Prostate gland (tissue), 2 donors: ENCODE measurements around the gene KCND2. TPM values are rescaled to one million over a fixed set of nuclear protein-coding genes. Genes with fewer than 3 reads are reported as not detected.

Experiments
- DNase-seq: peaks from one replicate; pipeline ENCODE4 v3.0.0-alpha.2; 2019; ENCODE audit warnings: low spot score
- H3K27ac ChIP-seq, 2 donors: fragments of 200-600 bp; sonication (generic); 2 replicates each; pipeline ENCODE4 v1.5.1; 2017 to 2019
- H3K27me3 ChIP-seq: fragments of 200-600 bp; sonication (generic); replicated peaks from 2 replicates; pipeline ENCODE4 v1.5.1; 2019; ENCODE audit not compliant: insufficient read depth
- H3K36me3 ChIP-seq, 2 donors: fragments of 200-600 bp; sonication (generic); 1 replicate in 1 of 2; 2 replicates in 1 of 2; pipeline versions ENCODE4 v1.5.1 to v1.8.1; 2017 to 2019
- H3K4me1 ChIP-seq: fragments of 200-600 bp; sonication (generic); replicated peaks from 2 replicates; pipeline ENCODE4 v1.5.1; 2019
- H3K4me3 ChIP-seq, 2 donors: fragments of 200-600 bp; sonication (generic); 2 replicates each; pipeline ENCODE4 v1.5.1; 2017 to 2019
- H3K9me3 ChIP-seq: fragments of 200-600 bp; sonication (generic); 2 replicates; pipeline ENCODE4 v1.5.1; 2017
- POLR2A ChIP-seq: fragments of 450-650 bp; IDR thresholded peaks from one replicate; pipeline ENCODE4 v1.6.1; 2016; ENCODE audit warnings: antibody characterized with exemption, mild to moderate bottlenecking
- POLR2AphosphoS5 ChIP-seq: sonication (generic); formaldehyde crosslinking; IDR thresholded peaks from one replicate; pipeline ENCODE4 v1.6.1; 2017; ENCODE audit warnings: antibody characterized with exemption
- WGBS: methylation state at CpG from one replicate; pipeline ENCODE4 v1.1.5; 2018; 5-methylcytosine and 5-hydroxymethylcytosine counted together
- intact Hi-C: fragments of 100-400 bp; cut with DNase I; formaldehyde crosslinking; loops from one replicate; pipeline ENCODE4 v1.14.2; 2022
- total RNA-seq, 2 donors: library from RNA; depleted of rRNA; stranded (reverse); fragments of >200 nt; gene quantifications; one replicate each; pipeline ENCODE4 v1.1.0, GENCODE V29; 2016
- TF ChIP-seq, protein P1 (sequence below), 4 experiments: fragments of 200-600 bp in 2 of 4; fragments of 450-650 bp in 2 of 4; sonication (generic) in 2 of 4; IDR thresholded peaks; 1 replicate in 3 of 4; 2 replicates in 1 of 4; pipeline ENCODE4 v1.5.1; 2016 to 2019; ENCODE audit warnings: antibody characterized with exemption in 4 of 4, mild to moderate bottlenecking in 2 of 4, moderate library complexity in 2 of 4

The KCND2 gene
- total RNA-seq, 2 donors from 2014 or later = 3.0 TPM; not detected in 1

DNA sequence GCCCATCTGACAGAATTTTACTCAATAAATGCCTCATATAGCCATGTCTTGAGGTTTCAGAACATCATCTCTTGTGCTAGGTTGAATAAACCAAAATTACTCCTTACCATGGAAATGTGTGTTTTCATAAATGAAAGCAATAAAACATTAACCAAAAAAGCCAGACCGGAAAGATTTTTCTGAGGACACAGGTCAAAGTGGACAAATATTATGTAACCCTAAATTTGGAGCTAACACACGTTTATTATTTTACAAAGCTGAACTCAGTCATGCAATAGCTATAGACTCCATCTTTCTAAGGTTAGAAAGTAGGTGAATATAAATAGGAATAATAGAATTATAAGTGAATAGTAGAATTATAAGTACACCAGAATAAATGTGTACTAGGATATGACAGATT lies 315.9 kb downstream of the KCND2 start:
- Histone ChIP-seq H3K9me3 (no peaks in the 10 kb centered on the region), H3K27me3 (no peaks in the 10 kb centered on the region), H3K36me3 (no peaks in the 10 kb centered on the region), H3K4me1 (no peaks in the 10 kb centered on the region), H3K27ac (no peak overlapping the region), H3K4me3 (no peak overlapping the region)
- WGBS = 48% methylated on average over 2 of the region's 2 CpGs
- no peak for DNase-seq
- TF ChIP-seq, protein P1, sequence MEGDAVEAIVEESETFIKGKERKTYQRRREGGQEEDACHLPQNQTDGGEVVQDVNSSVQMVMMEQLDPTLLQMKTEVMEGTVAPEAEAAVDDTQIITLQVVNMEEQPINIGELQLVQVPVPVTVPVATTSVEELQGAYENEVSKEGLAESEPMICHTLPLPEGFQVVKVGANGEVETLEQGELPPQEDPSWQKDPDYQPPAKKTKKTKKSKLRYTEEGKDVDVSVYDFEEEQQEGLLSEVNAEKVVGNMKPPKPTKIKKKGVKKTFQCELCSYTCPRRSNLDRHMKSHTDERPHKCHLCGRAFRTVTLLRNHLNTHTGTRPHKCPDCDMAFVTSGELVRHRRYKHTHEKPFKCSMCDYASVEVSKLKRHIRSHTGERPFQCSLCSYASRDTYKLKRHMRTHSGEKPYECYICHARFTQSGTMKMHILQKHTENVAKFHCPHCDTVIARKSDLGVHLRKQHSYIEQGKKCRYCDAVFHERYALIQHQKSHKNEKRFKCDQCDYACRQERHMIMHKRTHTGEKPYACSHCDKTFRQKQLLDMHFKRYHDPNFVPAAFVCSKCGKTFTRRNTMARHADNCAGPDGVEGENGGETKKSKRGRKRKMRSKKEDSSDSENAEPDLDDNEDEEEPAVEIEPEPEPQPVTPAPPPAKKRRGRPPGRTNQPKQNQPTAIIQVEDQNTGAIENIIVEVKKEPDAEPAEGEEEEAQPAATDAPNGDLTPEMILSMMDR (IDR thresholded peaks at IDR 0.05) = no peak
- no peak for TF ChIP-seq POLR2A
- no peak for TF ChIP-seq POLR2AphosphoS5
- intact Hi-C loops = no loop called here

DNA sequence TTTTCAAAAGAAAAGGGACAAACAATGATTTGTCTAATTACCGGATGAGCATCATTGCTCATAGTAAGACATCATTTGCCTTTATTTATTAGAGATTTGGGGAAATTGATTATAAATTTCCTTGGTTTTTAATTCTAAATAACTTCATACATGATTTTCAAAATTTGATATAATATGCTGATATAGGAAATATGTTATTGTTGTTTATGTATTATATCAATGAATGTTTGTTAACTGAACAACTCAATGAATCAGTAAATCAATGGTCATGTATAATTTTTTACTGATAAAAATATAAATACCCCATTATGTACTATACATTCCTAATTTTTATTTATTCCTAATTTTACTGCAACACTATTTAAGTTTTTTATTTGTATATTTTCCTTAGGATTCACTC lies 327.6 kb downstream of the KCND2 start:
- TF ChIP-seq POLR2A (no peak), POLR2AphosphoS5 (no peak)
- TF ChIP-seq, protein P1 (IDR thresholded peaks at IDR 0.05) = no peak
- H3K9me3 ChIP-seq = no peaks in the 10 kb centered on the region
- no peak for DNase-seq
- H3K4me3 ChIP-seq = no peak overlapping the region
- H3K27ac ChIP-seq = no peak overlapping the region
- H3K36me3 ChIP-seq = no peaks in the 10 kb centered on the region
- H3K27me3 ChIP-seq = no peaks in the 10 kb centered on the region
- H3K4me1 ChIP-seq = no peaks in the 10 kb centered on the region
- 98% methylated on average over 1 of the region's 1 CpG for WGBS
- intact Hi-C loops = no loop called here

DNA sequence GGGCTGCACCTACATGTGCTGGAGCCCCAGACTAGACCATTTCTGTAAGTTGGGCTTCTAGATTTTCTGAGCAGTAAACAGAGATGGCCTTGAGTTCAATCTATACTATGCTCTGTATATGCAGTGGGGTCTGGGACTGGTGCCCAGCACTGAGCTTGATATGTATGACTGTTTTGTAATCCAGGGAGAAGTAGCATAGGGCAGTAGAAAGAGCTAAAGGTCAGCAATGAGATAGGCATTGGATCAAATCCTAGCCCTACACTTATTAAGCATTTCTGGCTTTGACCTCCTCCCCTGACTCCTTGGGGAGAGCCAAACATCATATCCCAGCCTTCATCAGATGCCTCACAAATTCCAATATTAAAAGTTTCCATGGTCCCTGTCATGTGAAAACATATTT lies 330.4 kb downstream of the KCND2 start:
- H3K27ac ChIP-seq = no peak overlapping the region
- no peaks in the 10 kb centered on the region for H3K27me3 ChIP-seq
- no peak overlapping the region for H3K4me3 ChIP-seq
- intact Hi-C loops = no loop called here
- H3K36me3 ChIP-seq = no peaks in the 10 kb centered on the region
- no peak for DNase-seq
- no peaks in the 10 kb centered on the region for H3K4me1 ChIP-seq
- TF ChIP-seq POLR2AphosphoS5 = no peak
- no peak for TF ChIP-seq POLR2A
- TF ChIP-seq, protein P1 (IDR thresholded peaks at IDR 0.05) = no peak
- H3K9me3 ChIP-seq = no peaks in the 10 kb centered on the region

DNA sequence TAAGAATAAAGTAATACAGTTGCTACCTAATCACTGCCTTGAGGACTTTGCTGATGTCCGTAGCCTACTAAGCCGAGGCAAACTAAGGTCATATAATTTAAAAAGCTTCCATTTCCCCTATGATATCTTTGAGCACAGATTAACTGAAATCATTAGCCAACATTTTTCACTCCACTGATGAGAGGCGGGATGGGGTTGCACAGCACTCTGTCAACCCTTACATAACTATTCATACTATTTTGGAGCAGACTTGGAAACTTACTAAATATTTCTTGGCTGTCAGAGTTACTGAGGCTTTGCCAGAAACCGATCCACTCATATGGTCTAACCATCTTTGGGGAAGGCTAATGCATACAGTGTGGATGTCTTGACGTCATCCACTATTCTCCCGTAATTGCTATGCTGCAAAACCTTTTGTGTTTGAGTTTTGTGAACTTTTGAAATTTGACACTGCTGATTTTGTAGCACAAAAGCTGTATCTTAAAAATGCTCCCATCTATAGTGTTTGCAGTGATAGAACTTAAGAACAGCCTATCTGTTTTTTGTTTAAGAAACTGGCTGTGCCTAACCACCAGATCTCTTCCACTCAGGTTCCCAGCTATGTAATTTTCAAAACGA lies 336.3 kb downstream of the KCND2 start:
- Histone ChIP-seq H3K36me3 (no peaks in the 10 kb centered on the region), H3K27ac (no peak overlapping the region), H3K27me3 (no peaks in the 10 kb centered on the region), H3K4me1 (no peaks in the 10 kb centered on the region), H3K9me3 (no peaks in the 10 kb centered on the region), H3K4me3 (no peak overlapping the region)
- intact Hi-C loops = no loop called here
- DNase-seq = no peak
- WGBS = 79% methylated on average over 7 of the region's 7 CpGs
- TF ChIP-seq POLR2A (no peak), POLR2AphosphoS5 (no peak)
- TF ChIP-seq, protein P1 (IDR thresholded peaks at IDR 0.05) = no peak

DNA sequence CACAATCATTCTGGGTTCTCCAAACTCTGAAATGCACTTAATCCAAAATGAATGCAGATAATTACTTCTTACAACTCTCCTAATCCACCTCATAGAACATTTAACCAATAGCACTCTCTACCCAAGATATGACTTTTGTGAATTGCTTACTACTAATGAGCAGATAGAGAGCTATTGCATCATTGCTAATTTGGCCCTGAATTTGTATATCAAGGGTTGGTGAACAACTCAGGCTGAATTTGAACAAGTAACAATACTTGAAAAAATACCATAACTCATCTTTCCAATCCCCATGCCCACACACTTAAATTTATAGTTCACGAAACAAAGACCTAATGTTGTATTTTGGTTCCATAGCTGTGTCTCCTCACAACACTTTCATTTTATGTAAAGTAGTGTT lies 339.0 kb downstream of the KCND2 start:
- H3K27ac ChIP-seq = no peak overlapping the region
- H3K36me3 ChIP-seq = no peaks in the 10 kb centered on the region
- H3K4me1 ChIP-seq = no peaks in the 10 kb centered on the region
- 100% methylated on average over 1 of the region's 1 CpG for WGBS
- DNase-seq = no peak
- TF ChIP-seq POLR2AphosphoS5 (no peak), POLR2A (no peak)
- TF ChIP-seq, protein P1 (IDR thresholded peaks at IDR 0.05) = no peak
- no peak overlapping the region for H3K4me3 ChIP-seq
- no peaks in the 10 kb centered on the region for H3K27me3 ChIP-seq
- intact Hi-C loops = no loop called here
- no peaks in the 10 kb centered on the region for H3K9me3 ChIP-seq
